Stimulated activated effector memory CD8-positive, alpha-beta T cell treated with anti-CD3 and anti-CD28 coated beads, Interleukin-12 subunit alpha, Interleukin-12 subunit beta, amount 100 ng/mL, for 72 hours (primary cell): ENCODE results near the gene GALNT6.

Experiments used
- ATAC-seq: fragments of 150-1000 bp; cut with Tn5 transposase; 2 replicates; pipeline ENCODE4 v1.10.0; 2021
- DNase-seq, 2 donors: peaks; one replicate each; pipeline ENCODE4 v3.0.0; 2021 to 2022; ENCODE audit warnings: low spot score in 2 of 2
- H3K27ac Mint-ChIP-seq: one replicate; pipeline ENCODE4 v1.8.0; 2022; ENCODE audit warnings: mild to moderate bottlenecking, mixed read lengths
- H3K36me3 Mint-ChIP-seq: one replicate; pipeline ENCODE4 v1.8.0; 2022; ENCODE audit warnings: mild to moderate bottlenecking, mixed read lengths
- H3K4me1 Mint-ChIP-seq: one replicate; pipeline ENCODE4 v1.8.0; 2022; ENCODE audit warnings: mixed read lengths
- H3K4me3 Mint-ChIP-seq: one replicate; pipeline ENCODE4 v1.8.0; 2022; ENCODE audit warnings: mild to moderate bottlenecking, mixed read lengths
- H3K9me3 Mint-ChIP-seq: one replicate; pipeline ENCODE4 v1.8.0; 2022; ENCODE audit warnings: mixed read lengths

The GALNT6 gene

DNA sequence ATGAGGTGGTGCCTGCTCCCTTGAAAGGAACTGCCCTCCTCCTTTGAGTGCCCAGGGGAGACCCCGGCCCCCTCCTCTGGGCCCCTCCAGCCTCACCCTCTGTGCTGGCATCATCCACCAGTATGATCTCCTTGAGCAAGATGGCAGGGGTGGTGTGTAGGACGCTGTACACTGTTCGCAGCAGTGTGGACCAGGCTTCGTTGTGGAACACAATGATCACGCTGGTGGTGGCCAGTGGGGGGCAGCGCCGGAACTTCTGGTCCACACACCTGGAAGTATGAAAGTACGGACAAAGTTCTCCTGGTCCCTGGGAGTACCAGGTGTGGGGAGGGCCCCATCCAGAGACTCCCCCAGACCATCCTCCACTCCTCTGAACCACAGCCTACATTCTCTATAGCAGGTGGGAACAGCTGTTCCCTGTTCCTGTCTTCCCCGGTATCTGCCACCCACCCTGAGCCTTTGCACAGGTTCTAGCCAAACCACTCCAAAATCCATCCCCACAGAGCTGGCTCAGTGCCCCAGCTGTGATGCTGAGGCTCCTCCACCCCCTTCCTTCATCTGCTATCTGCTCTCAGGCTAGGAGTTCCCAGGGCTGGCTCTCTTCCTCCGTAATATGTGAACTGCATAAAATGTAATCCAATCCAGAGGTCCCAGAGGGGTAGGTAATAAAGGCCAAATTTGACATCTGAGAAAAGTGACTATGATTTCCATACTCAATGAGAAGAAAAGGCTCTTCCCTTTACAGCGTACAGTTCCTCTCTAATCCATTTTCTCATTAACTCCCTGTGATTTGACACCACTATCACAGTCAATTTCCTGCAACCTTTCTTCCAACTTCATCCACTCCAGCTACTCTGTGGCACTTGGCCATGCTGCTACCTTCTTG is 13.9 kb downstream of the GALNT6 start:
- DNase-seq: no peak
- no peak for ATAC-seq
- H3K27ac Mint-ChIP-seq: no peak overlapping the region
- peaks cover 69% of the 10 kb centered on the region for H3K36me3 Mint-ChIP-seq
- no peak overlapping the region for H3K4me3 Mint-ChIP-seq
- peaks cover 25% of the 10 kb centered on the region for H3K4me1 Mint-ChIP-seq
- H3K9me3 Mint-ChIP-seq: no peaks in the 10 kb centered on the region

DNA sequence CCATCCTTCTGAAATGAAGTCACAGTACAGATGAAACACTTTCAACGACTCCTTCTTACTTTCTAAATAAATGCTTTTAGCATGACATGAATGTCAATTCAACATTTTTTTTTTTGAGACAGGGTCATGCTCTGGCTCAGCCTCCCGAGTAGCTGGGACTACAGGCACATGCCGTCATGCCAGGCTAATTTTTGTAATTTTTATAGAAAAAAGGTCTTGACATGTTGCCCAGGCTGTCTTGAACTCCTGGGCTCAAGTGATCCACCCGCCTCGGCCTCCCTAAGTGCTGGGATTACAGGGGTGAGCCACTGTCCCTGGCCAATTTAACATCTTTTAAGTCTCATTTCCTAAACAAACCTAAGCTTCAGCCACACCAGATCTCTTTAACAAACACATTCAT is 16.4 kb downstream of the GALNT6 start:
- Mint-ChIP-seq H3K4me3 (no peak overlapping the region), H3K4me1 (peaks cover 40% of the 10 kb centered on the region), H3K27ac (peak overlapping the region; percentile 38), H3K36me3 (peaks cover 63% of the 10 kb centered on the region), H3K9me3 (no peaks in the 10 kb centered on the region)
- ATAC-seq (no peak), DNase-seq (no peak)

DNA sequence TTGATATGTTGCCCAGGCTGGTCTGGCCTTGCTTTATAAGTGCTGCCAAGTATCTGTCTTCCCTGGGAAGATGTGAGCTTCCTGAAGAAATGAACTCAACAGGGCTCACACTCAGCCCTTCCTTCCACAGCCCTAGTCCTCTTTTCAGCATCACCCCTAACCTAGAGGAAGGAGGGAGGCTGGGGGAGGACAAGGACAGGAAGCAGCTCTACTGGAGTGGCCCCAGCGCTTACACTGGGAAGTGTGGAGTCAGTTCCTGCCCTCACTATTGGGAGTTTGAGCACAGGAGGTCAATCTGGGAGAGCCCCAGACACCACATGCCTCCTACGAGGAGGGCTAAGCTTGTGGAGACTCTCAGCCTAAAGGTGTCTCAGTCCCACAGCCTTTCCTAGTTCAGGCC is 16.8 kb downstream of the GALNT6 start:
- no peak for ATAC-seq
- H3K4me1 Mint-ChIP-seq: peaks cover 45% of the 10 kb centered on the region
- H3K4me3 Mint-ChIP-seq: no peak overlapping the region
- DNase-seq: no peak
- peak overlapping the region; percentile 38 for H3K27ac Mint-ChIP-seq
- H3K9me3 Mint-ChIP-seq: no peaks in the 10 kb centered on the region
- peaks cover 64% of the 10 kb centered on the region for H3K36me3 Mint-ChIP-seq

GRCh38 chr12:51373187-51373586 is 18.0 kb downstream of the GALNT6 start:
- no peak for ATAC-seq

DNA sequence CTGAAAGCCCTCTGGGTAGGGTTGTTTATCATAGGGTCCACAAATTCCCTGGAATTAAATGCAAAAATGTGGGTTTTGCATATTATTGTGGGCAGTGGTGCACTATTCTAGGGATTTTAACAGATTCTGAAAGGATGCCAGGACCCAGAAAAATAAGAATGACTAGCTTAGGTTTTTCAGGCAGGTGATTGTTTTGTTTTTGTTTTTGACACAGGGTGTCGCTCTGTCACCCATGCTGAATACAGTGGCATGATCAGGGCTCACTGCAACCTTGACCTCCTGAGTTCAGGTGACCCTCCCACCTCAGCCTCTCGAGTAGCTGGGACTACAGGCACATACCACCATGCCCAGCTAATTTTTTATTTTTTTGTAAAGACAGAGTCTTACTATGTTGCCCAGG is 19.2 kb downstream of the GALNT6 start:
- Mint-ChIP-seq H3K9me3 (no peaks in the 10 kb centered on the region), H3K4me1 (peaks cover 56% of the 10 kb centered on the region), H3K27ac (no peak overlapping the region), H3K4me3 (no peak overlapping the region), H3K36me3 (peaks cover 64% of the 10 kb centered on the region)
- DNase-seq (no peak), ATAC-seq (no peak)

More at GRCh38 chr12:51373187-51373586, 18.0 kb downstream of the GALNT6 start:
- H3K36me3 Mint-ChIP-seq: peaks cover 67% of the 10 kb centered on the region
- H3K4me1 Mint-ChIP-seq: peaks cover 50% of the 10 kb centered on the region
- DNase-seq: no peak
- no peaks in the 10 kb centered on the region for H3K9me3 Mint-ChIP-seq
- no peak overlapping the region for H3K27ac Mint-ChIP-seq
- H3K4me3 Mint-ChIP-seq: no peak overlapping the region

GRCh38 chr12:51371295-51371953 is 19.8 kb downstream of the GALNT6 start:
- Mint-ChIP-seq H3K36me3 (peaks cover 60% of the 10 kb centered on the region), H3K27ac (peak overlapping the region; percentile 21), H3K9me3 (no peaks in the 10 kb centered on the region), H3K4me1 (peaks cover 56% of the 10 kb centered on the region), H3K4me3 (peak overlapping the region; percentile 2)
- ATAC-seq: no peak
- DNase-seq: no peak

DNA sequence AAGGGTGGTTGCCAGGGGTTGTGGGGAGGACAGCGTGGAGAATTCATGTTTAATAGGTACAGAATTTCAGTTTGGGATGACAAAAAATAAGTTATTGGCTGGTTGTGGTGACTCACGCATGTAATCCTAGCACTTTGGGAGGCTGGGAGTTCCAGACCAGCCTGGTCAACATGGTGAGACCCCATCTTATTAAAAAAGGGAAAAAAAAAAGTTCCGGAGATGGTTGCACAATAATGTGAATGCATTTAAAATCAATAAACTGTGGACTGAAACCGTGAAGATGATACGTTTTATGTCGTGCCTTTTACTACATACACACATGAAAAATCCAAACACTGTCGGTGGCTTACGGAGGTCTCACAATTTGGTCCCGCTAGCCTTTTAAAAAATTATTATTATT is 20.5 kb downstream of the GALNT6 start:
- Mint-ChIP-seq H3K4me1 (peaks cover 56% of the 10 kb centered on the region), H3K4me3 (no peak overlapping the region), H3K27ac (no peak overlapping the region), H3K36me3 (peaks cover 53% of the 10 kb centered on the region), H3K9me3 (no peaks in the 10 kb centered on the region)
- no peak for ATAC-seq
- DNase-seq: no peak

DNA sequence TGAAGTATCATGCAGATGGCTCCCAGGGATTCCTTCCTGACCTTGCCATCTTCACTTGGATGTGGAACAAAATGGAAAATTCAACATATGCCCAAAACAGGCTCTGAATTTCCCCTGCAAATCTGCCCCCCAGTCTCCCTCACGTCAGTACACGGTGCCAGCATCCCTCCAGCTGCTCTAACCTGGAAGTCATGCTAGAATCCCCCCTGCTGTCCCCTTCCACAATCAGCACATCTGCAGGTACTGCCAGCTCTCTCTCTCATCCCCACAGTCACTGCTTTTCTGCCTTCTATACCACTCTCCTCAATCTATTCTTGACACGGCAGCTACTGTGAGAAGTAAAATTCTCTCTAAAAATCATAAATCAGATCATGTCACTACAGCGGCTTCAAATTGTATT is 21.6 kb downstream of the GALNT6 start:
- Mint-ChIP-seq H3K9me3 (no peaks in the 10 kb centered on the region), H3K36me3 (peaks cover 48% of the 10 kb centered on the region), H3K27ac (peak overlapping the region; percentile 62), H3K4me3 (peak overlapping the region; percentile 60), H3K4me1 (peaks cover 50% of the 10 kb centered on the region)
- DNase-seq (no peak), ATAC-seq (no peak)

- H3K36me3 Mint-ChIP-seq: peaks cover 48% of the 10 kb centered on the region
- H3K27ac Mint-ChIP-seq: peak overlapping the region; percentile 62
- peak overlapping the region; percentile 60 for H3K4me3 Mint-ChIP-seq
- DNase-seq: peak; percentile 72 to 92
- ATAC-seq: peak; percentile 98
- no peaks in the 10 kb centered on the region for H3K9me3 Mint-ChIP-seq
- peaks cover 50% of the 10 kb centered on the region for H3K4me1 Mint-ChIP-seq
Measured at GRCh38 chr12:51368640-51369517, 22.3 kb downstream of the GALNT6 start.

DNA sequence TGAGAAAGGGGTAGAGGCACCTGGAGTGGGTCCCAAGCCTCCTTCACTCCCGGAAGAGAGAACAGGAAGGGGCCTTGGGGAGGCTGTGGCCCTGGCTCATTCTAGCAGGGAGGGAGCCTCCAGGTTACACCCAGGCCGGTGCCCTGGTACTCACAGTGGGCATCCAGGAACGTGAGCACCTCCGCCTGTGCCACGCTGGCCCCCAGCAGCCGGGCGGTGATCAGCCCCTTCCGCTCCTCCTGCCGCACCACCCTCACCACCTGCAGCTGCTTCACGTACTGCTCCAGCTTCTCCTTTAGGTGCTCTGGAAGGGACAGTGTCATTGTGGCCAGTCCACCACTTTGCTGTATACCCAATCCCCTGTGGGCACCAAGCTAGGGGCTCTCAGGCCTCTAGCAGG is 25.9 kb downstream of the GALNT6 start:
- Mint-ChIP-seq H3K27ac (peak overlapping the region; percentile 37), H3K9me3 (no peaks in the 10 kb centered on the region), H3K4me3 (no peak overlapping the region), H3K4me1 (peaks cover 25% of the 10 kb centered on the region), H3K36me3 (peaks cover 31% of the 10 kb centered on the region)
- ATAC-seq (no peak), DNase-seq (no peak)

DNA sequence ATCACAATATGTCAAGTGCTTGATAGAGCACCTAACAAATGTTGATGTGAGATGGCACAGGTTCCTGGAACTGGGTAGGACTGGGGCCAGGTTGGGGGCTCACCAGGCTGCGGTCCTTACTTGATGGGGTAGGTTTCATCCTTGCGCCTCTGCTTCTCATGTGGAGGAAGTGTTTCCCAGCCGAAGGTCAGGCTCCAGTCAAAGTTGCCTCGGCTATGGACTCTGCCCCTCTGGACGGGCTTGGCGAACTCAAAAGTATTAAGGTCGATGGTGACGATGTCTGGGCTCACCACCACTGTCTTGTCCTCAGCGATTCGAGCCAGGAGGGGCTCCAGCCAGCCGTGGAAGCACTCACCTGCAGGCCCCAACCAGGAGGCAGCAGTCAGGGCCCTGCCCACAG is 27.2 kb downstream of the GALNT6 start:
- ATAC-seq: no peak
- Mint-ChIP-seq H3K9me3 (no peaks in the 10 kb centered on the region), H3K27ac (peak overlapping the region; percentile 53), H3K4me3 (no peak overlapping the region), H3K36me3 (peaks cover 28% of the 10 kb centered on the region), H3K4me1 (peaks cover 14% of the 10 kb centered on the region)
- no peak for DNase-seq

DNA sequence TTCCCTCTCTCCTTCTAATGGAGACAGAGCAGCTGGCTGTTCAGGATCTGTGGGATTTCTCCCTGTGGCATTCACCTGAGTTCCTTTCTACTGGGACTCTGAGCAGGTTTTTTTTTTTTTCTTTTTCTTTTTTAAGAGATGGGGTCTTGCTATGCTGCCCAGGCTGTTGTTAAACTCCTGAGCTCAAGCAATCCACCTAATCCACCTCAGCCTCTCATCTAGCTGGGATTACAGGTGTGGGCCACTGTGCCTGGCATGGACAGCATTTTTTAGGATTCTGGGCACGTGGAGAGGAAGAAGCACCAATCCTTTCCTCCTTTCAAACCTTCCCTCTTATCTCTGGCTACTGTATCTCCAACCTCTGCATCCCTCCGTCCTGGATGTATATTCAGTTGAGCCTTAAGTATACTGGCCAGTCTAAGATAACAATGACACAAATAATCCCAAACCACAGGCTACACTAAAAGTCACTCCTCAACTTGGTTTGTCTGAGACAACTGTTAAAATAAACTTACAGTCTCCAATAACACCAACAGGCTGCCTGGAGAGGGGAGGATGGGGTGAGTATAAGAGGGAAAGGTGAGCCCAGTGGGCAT is 28.4 kb downstream of the GALNT6 start:
- DNase-seq (no peak), ATAC-seq (no peak)
- H3K9me3 Mint-ChIP-seq: no peaks in the 10 kb centered on the region
- peaks cover 5% of the 10 kb centered on the region for H3K4me1 Mint-ChIP-seq
- H3K36me3 Mint-ChIP-seq: peaks cover 27% of the 10 kb centered on the region
- no peak overlapping the region for H3K4me3 Mint-ChIP-seq
- no peak overlapping the region for H3K27ac Mint-ChIP-seq

DNA sequence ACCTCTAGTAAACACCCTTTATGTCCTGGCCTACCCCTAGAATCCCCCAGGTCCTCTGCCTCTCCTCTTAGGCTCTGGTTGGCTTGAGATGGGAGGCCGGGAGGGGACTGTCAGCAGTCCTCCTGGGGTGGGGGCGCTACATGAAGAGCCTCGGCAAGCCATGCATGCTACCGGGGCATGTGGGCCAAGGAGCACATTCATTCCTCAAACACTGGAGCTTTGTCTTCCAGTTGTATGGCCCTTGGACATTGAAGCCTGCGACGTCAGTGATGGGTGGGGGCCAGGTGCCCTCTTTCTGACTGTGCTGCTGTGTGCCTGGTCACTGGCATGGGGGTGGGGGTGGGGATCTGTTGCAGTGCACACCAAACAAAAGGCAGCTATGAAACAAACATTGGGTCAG is 28.9 kb downstream of the GALNT6 start:
- Mint-ChIP-seq H3K27ac (peak overlapping the region; percentile 12), H3K36me3 (peaks cover 27% of the 10 kb centered on the region), H3K4me3 (no peak overlapping the region), H3K9me3 (no peaks in the 10 kb centered on the region), H3K4me1 (no peaks in the 10 kb centered on the region)
- no peak for DNase-seq
- ATAC-seq: no peak

GRCh38 chr12:51361161-51362016 is 29.8 kb downstream of the GALNT6 start:
- DNase-seq (no peak), ATAC-seq (no peak)
- H3K36me3 Mint-ChIP-seq: peaks cover 31% of the 10 kb centered on the region
- peak overlapping the region; percentile 44 for H3K27ac Mint-ChIP-seq
- H3K9me3 Mint-ChIP-seq: no peaks in the 10 kb centered on the region
- H3K4me1 Mint-ChIP-seq: no peaks in the 10 kb centered on the region
- H3K4me3 Mint-ChIP-seq: no peak overlapping the region
